PC-3 (cell line): ENCODE data around the gene IFI35. TPM values are rescaled to one million over a fixed set of nuclear protein-coding genes. Genes with fewer than 3 reads are reported as not detected.
A peak's percentile ranks its signal among the peaks of the same experiment; 100 is the strongest.

Experiments used
- ATAC-seq: fragments of 200-7000 bp; cut with Tn5 transposase; 2 replicates; pipeline ENCODE4 v1.9.1; 2020; ENCODE audit warnings: mild to moderate bottlenecking, moderate library complexity
- BruUV-seq: library from RNA; stranded (reverse); fragments of 400-500 nt; replicated peaks from 2 replicates; lab custom pipeline; 2021; lab: Mats Ljungman, UMichigan
- CTCF ChIA-PET: fragments of 300-600 bp; sonication (Branson Sonifier 250); formaldehyde crosslinking; loops from one replicate; lab custom pipeline; 2022; ENCODE audit warnings: antibody characterized with exemption; lab: Charles Lee
- POLR2A ChIA-PET: fragments of 300-600 bp; sonication (Branson Sonifier 250); formaldehyde crosslinking; loops from one replicate; lab custom pipeline; 2022; ENCODE audit warnings: antibody characterized with exemption; ENCODE audit not compliant: unreplicated experiment; lab: Charles Lee
- DNase-seq: peaks from one replicate; pipeline ENCODE4 v3.0.0-alpha.2; 2015
- H2AFZ ChIP-seq: fragments of 300-600 bp; sonication (generic); 2 replicates; pipeline ENCODE4 v1.6.0; 2016; ENCODE audit warnings: antibody characterized with exemption, low read length
- H3F3A ChIP-seq: fragments of 300-600 bp; sonication (generic); one replicate; pipeline ENCODE4 v1.6.0; 2017; ENCODE audit warnings: antibody characterized with exemption, low read length, control low read depth, mild to moderate bottlenecking; ENCODE audit not compliant: unreplicated experiment
- H3K27ac ChIP-seq: fragments of 300-600 bp; sonication (generic); 2 replicates; pipeline ENCODE4 v1.5.1; 2016; ENCODE audit warnings: mild to moderate bottlenecking, low read length
- H3K27me3 ChIP-seq: fragments of 300-600 bp; sonication (generic); 2 replicates; pipeline ENCODE4 v1.6.1; 2016; ENCODE audit warnings: low read length, mixed read lengths
- H3K36me3 ChIP-seq: fragments of 300-600 bp; sonication (generic); 2 replicates; pipeline ENCODE4 v1.6.1; 2016; ENCODE audit warnings: low read depth, mixed run types, low read length, mixed read lengths
- H3K4me1 ChIP-seq: fragments of 300-600 bp; sonication (generic); 2 replicates; pipeline ENCODE4 v1.5.1; 2016; ENCODE audit warnings: low read length; ENCODE audit not compliant: insufficient read depth
- H3K4me2 ChIP-seq: fragments of 300-600 bp; sonication (generic); 2 replicates; pipeline ENCODE4 v1.6.0; 2016; ENCODE audit warnings: low read length
- H3K4me3 ChIP-seq: fragments of 300-600 bp; sonication (generic); 2 replicates; pipeline ENCODE4 v1.5.1; 2016; ENCODE audit warnings: mild to moderate bottlenecking, low read length, mixed read lengths
- H3K79me2 ChIP-seq: fragments of 300-600 bp; sonication (generic); 2 replicates; pipeline ENCODE4 v1.6.1; 2017; ENCODE audit warnings: low read length, mixed read lengths
- H3K9ac ChIP-seq: fragments of 300-600 bp; sonication (generic); 2 replicates; pipeline ENCODE4 v1.6.0; 2016; ENCODE audit warnings: mild to moderate bottlenecking, low read length
- H3K9me2 ChIP-seq: fragments of 300-600 bp; sonication (generic); replicated peaks from 2 replicates; pipeline ENCODE4 v1.6.1; 2016; ENCODE audit warnings: mixed run types, low read length, mixed read lengths
- H3K9me3 ChIP-seq: fragments of 300-600 bp; sonication (generic); 2 replicates; pipeline ENCODE4 v1.6.1; 2016; ENCODE audit warnings: low read length, mixed read lengths
- H4K20me1 ChIP-seq: fragments of 300-600 bp; sonication (generic); 2 replicates; pipeline ENCODE4 v1.6.1; 2016; ENCODE audit warnings: low read length, mixed read lengths
- CTCF ChIP-seq: fragments of 300-600 bp; sonication (generic); conservative IDR thresholded peaks from 2 replicates; pipeline ENCODE4 v1.5.1; 2017; ENCODE audit warnings: antibody characterized with exemption, low read depth, mild to moderate bottlenecking, low read length
- EZH2 ChIP-seq: fragments of 300-600 bp; sonication (generic); IDR thresholded peaks from one replicate; pipeline ENCODE4 v1.6.1; 2017; ENCODE audit warnings: antibody characterized with exemption, mild to moderate bottlenecking, low read length; ENCODE audit not compliant: unreplicated experiment
- EZH2phosphoT487 ChIP-seq: fragments of 300-600 bp; sonication (generic); IDR thresholded peaks from 2 replicates; pipeline ENCODE4 v1.6.1; 2018; ENCODE audit warnings: mild to moderate bottlenecking, antibody characterized with exemption, low read length, borderline replicate concordance
- intact Hi-C: fragments of 100-400 bp; cut with micrococcal nuclease; formaldehyde crosslinking; loops from 2 replicates; pipeline ENCODE4 v1.9.0; 2023
- total RNA-seq: library from RNA; depleted of rRNA; stranded (reverse); fragments of >200 nt; gene quantifications from 2 replicates; pipeline ENCODE4 v1.2.3, GENCODE V29; 2014

The IFI35 gene
- total RNA-seq, 1 experiment from 2014 or later = 12.3 TPM

GRCh38 chr17:43020789-43021740 is 14.5 kb downstream of the IFI35 start:
- POLR2A ChIA-PET = interaction anchor here (0.5 kb wide), 1 partner anchor 11 kb away, joined by 3 read pairs; no protein-coding TSS in a partner anchor
- Histone ChIP-seq H3K4me2 (peak overlapping the region; percentile 96), H3F3A (no peaks in the 10 kb centered on the region), H3K4me1 (peaks cover 5% of the 10 kb centered on the region), H3K9me3 (no peaks in the 10 kb centered on the region), H4K20me1 (no peaks in the 10 kb centered on the region), H3K79me2 (peaks cover 13% of the 10 kb centered on the region; the same call in 1 of the 2 replicates), H3K9me2 (no peaks in the 10 kb centered on the region), H2AFZ (peak overlapping the region; percentile 90), H3K36me3 (no peaks in the 10 kb centered on the region), H3K27ac (peak overlapping the region; percentile 78), H3K4me3 (peak overlapping the region; percentile 96), H3K9ac (peak overlapping the region; percentile 83), H3K27me3 (no peaks in the 10 kb centered on the region)
- peak; percentile 40 for DNase-seq
- CTCF ChIA-PET = no interaction called here
- peak; percentile 24 for ATAC-seq
- intact Hi-C loops = loop anchor here (5.0 kb wide), 1 partner anchor 106 kb away; the partner anchor contains the start of gene BRCA1
- BruUV-seq = TSS peak; percentile 20
- TF ChIP-seq EZH2 (no peak), EZH2phosphoT487 (no peak), CTCF (no peak)

- Histone ChIP-seq H3K36me3 (no peaks in the 10 kb centered on the region), H3K27me3 (no peaks in the 10 kb centered on the region), H3K27ac (peak within 1 kb of the TSS; percentile 78), H3K4me3 (peak within 1 kb of the TSS; percentile 96), H3K4me1 (peaks cover 5% of the 10 kb centered on the region), H3K9me2 (no peaks in the 10 kb centered on the region), H2AFZ (peak within 1 kb of the TSS; percentile 90), H3K9ac (peak within 1 kb of the TSS; percentile 83), H4K20me1 (no peaks in the 10 kb centered on the region), H3K79me2 (peaks cover 13% of the 10 kb centered on the region; the same call in 1 of the 2 replicates), H3K4me2 (peak within 1 kb of the TSS; percentile 96), H3K9me3 (no peaks in the 10 kb centered on the region), H3F3A (no peaks in the 10 kb centered on the region)
- ChIA-PET CTCF (no interaction called here), POLR2A (interaction anchor here (0.5 kb wide), 1 partner anchor 12 kb away, joined by 3 read pairs; no protein-coding TSS in a partner anchor)
- BruUV-seq = no TSS peak
- intact Hi-C loops = loop anchor here (5.0 kb wide), 1 partner anchor 105 kb away; the partner anchor contains the start of gene BRCA1
- DNase-seq (peak; percentile 71), ATAC-seq (peak; percentile 66)
- TF ChIP-seq EZH2phosphoT487 (no peak), CTCF (no peak), EZH2 (no peak)
Measured at GRCh38 chr17:43021741-43022512, 15.3 kb downstream of the IFI35 start, which contains the start of gene VAT1. Gene VAT1, minus strand, starts transcription at chr17:43022385. Its CDS starts 63 bp downstream, at chr17:43022322.
